ENCODE results near the gene SNX18. TPM values are rescaled to one million over a fixed set of nuclear protein-coding genes. Genes with fewer than 3 reads are reported as not detected.

Gene SNX18
- total and polyA plus RNA-seq, 4 donors, result 5.5 to 43.4 (median 35.0) TPM

DNA sequence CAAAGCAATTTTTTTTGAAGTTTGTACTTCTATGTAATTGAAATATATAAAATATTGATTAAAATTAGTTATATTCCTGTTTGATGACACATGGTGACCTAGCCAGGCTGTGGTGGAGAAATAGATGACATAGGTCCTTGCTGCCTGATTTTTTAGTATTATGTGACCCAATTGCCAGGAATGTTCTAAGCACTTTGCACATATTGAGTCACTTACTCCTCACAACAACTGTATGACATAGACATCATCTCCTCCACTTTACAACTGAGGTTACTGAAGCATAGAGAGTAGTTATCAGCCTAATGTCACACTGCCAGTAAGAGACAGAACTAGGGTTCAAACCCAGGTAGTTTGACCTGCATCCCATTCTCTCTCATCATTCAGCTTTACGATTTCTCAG lies 26.2 kb upstream of the SNX18 start:
- no peaks in the 10 kb centered on the region for H3K36me3 ChIP-seq (ENCODE audit: control insufficient read depth in 4 of 4, insufficient read depth in 4 of 4, low read length in 4 of 4)
- WGBS, 2 donors, result 81 to 100% methylated on average over 1 of the region's 1 CpG
- no peaks in the 10 kb centered on the region for H3K9me3 ChIP-seq (ENCODE audit: control insufficient read depth in 4 of 4, insufficient read depth in 3 of 4, low read length in 3 of 4)
- no peak overlapping the region for H3K4me3 ChIP-seq
- H3K4me1 ChIP-seq (ENCODE audit: control insufficient read depth in 5 of 5, insufficient read depth in 5 of 5, low read length in 5 of 5), result peaks cover 0 to 8% (median 0%) of the 10 kb centered on the region in 5 donors
- no peak overlapping the region for H3K9ac ChIP-seq (ENCODE audit: insufficient read depth in 1 of 2, low read length in 2 of 2)
- TF ChIP-seq, protein P1, sequence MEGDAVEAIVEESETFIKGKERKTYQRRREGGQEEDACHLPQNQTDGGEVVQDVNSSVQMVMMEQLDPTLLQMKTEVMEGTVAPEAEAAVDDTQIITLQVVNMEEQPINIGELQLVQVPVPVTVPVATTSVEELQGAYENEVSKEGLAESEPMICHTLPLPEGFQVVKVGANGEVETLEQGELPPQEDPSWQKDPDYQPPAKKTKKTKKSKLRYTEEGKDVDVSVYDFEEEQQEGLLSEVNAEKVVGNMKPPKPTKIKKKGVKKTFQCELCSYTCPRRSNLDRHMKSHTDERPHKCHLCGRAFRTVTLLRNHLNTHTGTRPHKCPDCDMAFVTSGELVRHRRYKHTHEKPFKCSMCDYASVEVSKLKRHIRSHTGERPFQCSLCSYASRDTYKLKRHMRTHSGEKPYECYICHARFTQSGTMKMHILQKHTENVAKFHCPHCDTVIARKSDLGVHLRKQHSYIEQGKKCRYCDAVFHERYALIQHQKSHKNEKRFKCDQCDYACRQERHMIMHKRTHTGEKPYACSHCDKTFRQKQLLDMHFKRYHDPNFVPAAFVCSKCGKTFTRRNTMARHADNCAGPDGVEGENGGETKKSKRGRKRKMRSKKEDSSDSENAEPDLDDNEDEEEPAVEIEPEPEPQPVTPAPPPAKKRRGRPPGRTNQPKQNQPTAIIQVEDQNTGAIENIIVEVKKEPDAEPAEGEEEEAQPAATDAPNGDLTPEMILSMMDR (IDR thresholded peaks at IDR 0.05; ENCODE audit: control extremely low read depth, extremely low read depth), result no peak
- no peak for DNase-seq
- no peak for ATAC-seq (ENCODE audit: insufficient read depth, low FRiP score)
- H3K27ac ChIP-seq (ENCODE audit: low read depth in 1 of 2, low read length in 1 of 2), result no peak overlapping the region
- H3K27me3 ChIP-seq (ENCODE audit: control insufficient read depth in 3 of 3, insufficient read depth in 3 of 3, low read length in 2 of 3), result no peaks in the 10 kb centered on the region

DNA sequence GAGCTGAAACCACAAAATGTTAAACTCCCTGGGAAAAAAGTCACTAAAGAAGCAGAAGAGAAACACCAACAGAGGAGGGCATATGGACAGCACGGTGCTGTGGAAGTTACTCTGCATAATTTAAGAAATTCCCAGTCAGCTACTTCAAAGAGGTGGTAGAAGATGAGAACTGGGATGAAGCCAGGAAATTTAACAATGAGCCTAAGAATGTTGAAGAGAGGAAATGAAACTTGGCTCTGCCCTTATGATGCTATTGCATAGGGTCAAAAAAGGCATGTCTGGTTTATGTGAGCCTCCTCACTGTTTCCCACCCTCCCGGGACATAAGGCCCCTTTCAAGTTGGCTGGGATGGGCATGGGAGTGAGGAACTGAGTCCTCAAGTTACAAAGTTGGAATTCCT lies 25.4 kb upstream of the SNX18 start:
- Histone ChIP-seq H3K27ac (ENCODE audit: low read depth in 1 of 2, low read length in 1 of 2) (no peak overlapping the region), H3K4me1 (ENCODE audit: control insufficient read depth in 5 of 5, insufficient read depth in 5 of 5, low read length in 5 of 5) (peaks cover 0 to 8% (median 0%) of the 10 kb centered on the region in 5 donors), H3K36me3 (ENCODE audit: control insufficient read depth in 4 of 4, insufficient read depth in 4 of 4, low read length in 4 of 4) (no peaks in the 10 kb centered on the region), H3K9me3 (ENCODE audit: control insufficient read depth in 4 of 4, insufficient read depth in 3 of 4, low read length in 3 of 4) (peaks cover 0 to 1% (median 0%) of the 10 kb centered on the region in 4 donors), H3K4me3 (no peak overlapping the region), H3K9ac (ENCODE audit: insufficient read depth in 1 of 2, low read length in 2 of 2) (no peak overlapping the region), H3K27me3 (ENCODE audit: control insufficient read depth in 3 of 3, insufficient read depth in 3 of 3, low read length in 2 of 3) (no peaks in the 10 kb centered on the region)
- WGBS, 2 donors, result 33 to 43% methylated on average over 2 of the region's 2 CpGs
- TF ChIP-seq, protein P1 (IDR thresholded peaks at IDR 0.05; ENCODE audit: control extremely low read depth, extremely low read depth), result no peak
- ATAC-seq (ENCODE audit: insufficient read depth, low FRiP score), result no peak
- peak; percentile 28 to 78 (median 70) for DNase-seq

DNA sequence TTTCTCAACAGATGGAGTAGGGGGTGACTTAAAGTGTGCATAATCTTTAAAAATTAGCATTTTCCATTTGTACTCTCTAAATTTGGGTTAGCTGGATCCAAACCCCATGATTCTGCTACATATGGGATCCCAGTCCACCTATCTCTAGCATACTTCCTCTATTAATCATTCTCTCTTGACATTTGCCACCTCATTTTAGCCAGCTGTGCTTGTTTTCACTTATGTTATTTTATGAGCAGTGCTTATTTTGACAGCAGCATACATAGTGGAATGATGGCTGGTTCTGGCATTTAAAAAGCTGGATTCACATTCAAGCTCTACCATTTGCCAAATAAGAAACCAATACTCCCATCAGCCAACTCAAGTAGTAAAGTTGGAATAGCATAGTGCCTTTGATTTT lies 22.5 kb upstream of the SNX18 start:
- Histone ChIP-seq H3K27me3 (ENCODE audit: control insufficient read depth in 3 of 3, insufficient read depth in 3 of 3, low read length in 2 of 3) (no peaks in the 10 kb centered on the region), H3K36me3 (ENCODE audit: control insufficient read depth in 4 of 4, insufficient read depth in 4 of 4, low read length in 4 of 4) (no peaks in the 10 kb centered on the region), H3K9ac (ENCODE audit: insufficient read depth in 1 of 2, low read length in 2 of 2) (no peak overlapping the region), H3K9me3 (ENCODE audit: control insufficient read depth in 4 of 4, insufficient read depth in 3 of 4, low read length in 3 of 4) (peaks cover 0 to 2% (median 0%) of the 10 kb centered on the region in 4 donors), H3K4me3 (no peak overlapping the region), H3K4me1 (ENCODE audit: control insufficient read depth in 5 of 5, insufficient read depth in 5 of 5, low read length in 5 of 5) (peaks cover 0 to 8% (median 0%) of the 10 kb centered on the region in 5 donors), H3K27ac (ENCODE audit: low read depth in 1 of 2, low read length in 1 of 2) (no peak overlapping the region)
- TF ChIP-seq, protein P1 (IDR thresholded peaks at IDR 0.05; ENCODE audit: control extremely low read depth, extremely low read depth), result no peak
- ATAC-seq (ENCODE audit: insufficient read depth, low FRiP score) (no peak), DNase-seq (no peak)

DNA sequence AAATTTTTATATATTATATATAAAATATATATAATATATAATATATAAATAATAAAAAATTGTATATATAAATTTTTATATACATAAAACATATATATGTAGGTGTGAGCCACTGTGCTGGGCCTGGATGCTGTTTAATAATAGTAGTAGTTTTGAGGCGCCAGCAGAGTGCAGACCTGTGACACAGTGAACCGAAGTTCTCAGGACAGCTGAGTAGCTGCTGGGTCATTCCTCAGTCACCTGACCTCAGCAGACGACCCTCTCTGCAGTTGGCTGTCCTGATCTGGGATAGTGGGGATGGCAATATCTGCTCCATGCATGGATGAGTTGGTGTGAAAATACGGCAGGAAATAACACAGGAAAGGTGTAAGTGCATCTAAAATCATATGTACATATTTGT lies 3.3 kb upstream of the SNX18 start:
- Histone ChIP-seq H3K36me3 (ENCODE audit: control insufficient read depth in 4 of 4, insufficient read depth in 4 of 4, low read length in 4 of 4) (peaks cover 0 to 8% (median 4%) of the 10 kb centered on the region in 4 donors), H3K4me3 (no peak overlapping the region), H3K9me3 (ENCODE audit: control insufficient read depth in 4 of 4, insufficient read depth in 3 of 4, low read length in 3 of 4) (no peaks in the 10 kb centered on the region), H3K9ac (ENCODE audit: insufficient read depth in 1 of 2, low read length in 2 of 2) (no peak overlapping the region), H3K27me3 (ENCODE audit: control insufficient read depth in 3 of 3, insufficient read depth in 3 of 3, low read length in 2 of 3) (no peaks in the 10 kb centered on the region), H3K4me1 (ENCODE audit: control insufficient read depth in 5 of 5, insufficient read depth in 5 of 5, low read length in 5 of 5) (peaks cover 0 to 18% (median 6%) of the 10 kb centered on the region in 5 donors), H3K27ac (ENCODE audit: low read depth in 1 of 2, low read length in 1 of 2) (no peak overlapping the region)
- TF ChIP-seq, protein P1 (IDR thresholded peaks at IDR 0.05; ENCODE audit: control extremely low read depth, extremely low read depth), result no peak
- 31 to 41% methylated on average over 4 of the region's 4 CpGs for WGBS, 2 donors
- DNase-seq (no peak), ATAC-seq (ENCODE audit: insufficient read depth, low FRiP score) (no peak)
